HepG2 (cell line): ENCODE measurements around the gene GPC4.

ENCODE experiments used
- EZH2 ChIP-seq: conservative IDR thresholded peaks from 2 replicates; pipeline ENCODE4 v1.6.1; 2012; ENCODE audit warnings: mild to moderate bottlenecking, low read depth, low read length, moderate library complexity
- FOXK2 ChIP-seq: fragments of 450-650 bp; IDR thresholded peaks from 2 replicates; pipeline ENCODE4 v1.6.1; 2016
- NFIC ChIP-seq: IDR thresholded peaks from 2 replicates; pipeline ENCODE4 v1.6.1; 2012; ENCODE audit warnings: mild to moderate bottlenecking, low read length, inconsistent platforms
- NR2F2 ChIP-seq: IDR thresholded peaks from 2 replicates; pipeline ENCODE4 v1.6.1; 2012; ENCODE audit warnings: low read depth, inconsistent platforms, borderline replicate concordance
- TCF7L2 ChIP-seq: IDR thresholded peaks from 2 replicates; pipeline ENCODE4 v1.6.1; 2011; ENCODE audit warnings: mild to moderate bottlenecking, low read depth, low read length, moderate library complexity
- TEAD2 ChIP-seq: sonication (generic); formaldehyde crosslinking; IDR thresholded peaks from 2 replicates; pipeline ENCODE4 v1.9.0; 2021; ENCODE audit warnings: missing genetic modification reagents
- ZC3H4 ChIP-seq: sonication (generic); formaldehyde crosslinking; IDR thresholded peaks from 2 replicates; pipeline ENCODE4 v1.4.0; 2020; ENCODE audit warnings: missing genetic modification reagents, borderline replicate concordance
- ZNF713 ChIP-seq: sonication (generic); formaldehyde crosslinking; IDR thresholded peaks from 2 replicates; pipeline ENCODE4 v1.4.0; 2020; ENCODE audit warnings: mild to moderate bottlenecking, missing genetic modification reagents

GRCh38 chrX:133359466-133359865 is 55.8 kb downstream of the GPC4 start:
- TF ChIP-seq ZNF713 (CRISPR knock-in tag): no peak
- no peak for TF ChIP-seq TCF7L2
- no peak for TF ChIP-seq EZH2
- TF ChIP-seq TEAD2 (CRISPR knock-in tag): no peak
- no peak for TF ChIP-seq NFIC
- no peak for TF ChIP-seq ZC3H4 (CRISPR knock-in tag)
- TF ChIP-seq FOXK2: no peak
- TF ChIP-seq NR2F2: no peak
